Measurements from ENCODE around the gene DIDO1.
"Not testable (repeated sequence)": the region's sequence is repeated elsewhere in the genome, so short reads cannot be mapped to it uniquely, and the experiment has no call there.

The DIDO1 gene

DNA sequence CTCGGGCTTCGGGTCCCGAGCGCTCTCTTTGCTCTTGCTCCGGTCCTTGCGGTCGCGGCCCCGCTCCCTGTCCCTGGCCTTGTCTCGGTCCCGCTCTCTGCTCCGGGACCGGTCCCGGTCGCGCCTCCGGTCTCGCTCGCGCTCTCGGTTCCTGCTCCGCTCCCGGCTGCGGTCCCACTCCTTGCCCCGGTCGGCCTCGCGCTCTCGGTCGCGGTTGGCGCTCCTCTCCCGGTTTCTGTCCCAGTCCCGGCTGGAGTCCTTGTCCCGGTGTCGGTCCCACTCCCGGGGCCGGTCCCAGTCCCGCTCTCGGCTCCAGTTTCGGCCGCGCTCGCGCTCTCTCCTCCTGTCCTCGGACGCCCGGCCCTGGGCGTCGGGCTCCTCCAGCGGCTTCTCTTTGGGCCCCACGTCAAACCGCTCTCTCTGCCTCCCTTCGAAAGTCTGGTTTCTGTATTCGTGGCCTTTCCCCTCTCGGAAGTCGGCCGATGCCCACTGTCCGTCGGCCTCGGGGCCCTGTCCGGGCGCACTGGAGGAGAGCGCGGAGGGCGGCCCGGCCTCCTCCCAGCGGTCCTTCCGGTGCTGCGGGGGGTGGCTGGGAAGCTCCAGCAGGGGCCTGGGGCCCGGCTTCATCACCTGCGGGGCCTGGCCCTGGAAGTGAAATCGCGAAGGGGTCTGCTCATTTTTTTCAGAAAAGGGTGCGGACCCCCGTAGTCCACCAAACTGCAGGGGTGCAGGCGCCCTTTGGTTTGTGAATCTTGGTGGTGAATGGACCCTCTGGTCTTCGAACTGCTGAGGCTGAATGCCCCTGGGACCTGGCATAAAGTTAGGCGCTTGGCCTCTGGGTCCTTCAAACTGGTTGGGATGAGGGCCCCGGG, 46.8 kb downstream of the DIDO1 start:
- DNase-seq (ENCODE audit: low read depth), result no peak

DNA sequence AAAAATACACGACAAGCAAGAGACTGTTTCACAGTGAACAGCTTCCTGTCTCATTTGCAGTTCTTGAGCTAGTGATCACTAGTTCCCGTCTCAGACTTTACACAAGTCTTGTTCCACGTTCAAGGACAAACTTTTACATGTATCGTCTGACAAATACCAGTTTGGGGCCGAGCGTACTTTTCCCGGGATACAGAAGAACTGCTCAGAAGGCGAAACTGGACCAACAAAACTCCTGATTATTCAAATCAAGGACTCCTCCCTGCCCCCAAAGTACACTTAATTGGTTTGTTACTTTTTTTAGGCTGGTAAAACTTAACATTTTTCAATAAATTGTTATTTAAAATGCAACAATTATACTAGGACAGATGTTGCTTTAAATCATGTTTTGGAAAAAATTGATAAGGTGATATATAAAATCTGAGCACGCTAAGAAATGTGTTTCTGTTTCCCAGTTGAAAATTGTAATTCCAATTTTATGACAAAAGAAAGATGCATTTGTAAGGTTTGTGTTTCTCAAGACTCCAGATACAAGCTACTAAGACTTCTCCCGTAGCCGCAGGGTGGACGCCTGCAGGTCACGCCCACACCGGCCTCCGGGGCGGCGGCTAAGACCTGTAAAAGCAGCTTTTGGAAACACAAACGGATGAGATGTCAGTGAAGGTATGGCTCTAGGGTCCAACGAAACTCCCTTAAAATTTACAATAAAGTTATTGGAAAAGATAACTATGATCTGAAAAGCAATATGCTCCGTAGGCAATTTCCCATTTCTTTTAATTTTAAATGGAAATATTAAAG, 47.9 kb downstream of the DIDO1 start:
- DNase-seq (ENCODE audit: low read depth), result no peak

DNA sequence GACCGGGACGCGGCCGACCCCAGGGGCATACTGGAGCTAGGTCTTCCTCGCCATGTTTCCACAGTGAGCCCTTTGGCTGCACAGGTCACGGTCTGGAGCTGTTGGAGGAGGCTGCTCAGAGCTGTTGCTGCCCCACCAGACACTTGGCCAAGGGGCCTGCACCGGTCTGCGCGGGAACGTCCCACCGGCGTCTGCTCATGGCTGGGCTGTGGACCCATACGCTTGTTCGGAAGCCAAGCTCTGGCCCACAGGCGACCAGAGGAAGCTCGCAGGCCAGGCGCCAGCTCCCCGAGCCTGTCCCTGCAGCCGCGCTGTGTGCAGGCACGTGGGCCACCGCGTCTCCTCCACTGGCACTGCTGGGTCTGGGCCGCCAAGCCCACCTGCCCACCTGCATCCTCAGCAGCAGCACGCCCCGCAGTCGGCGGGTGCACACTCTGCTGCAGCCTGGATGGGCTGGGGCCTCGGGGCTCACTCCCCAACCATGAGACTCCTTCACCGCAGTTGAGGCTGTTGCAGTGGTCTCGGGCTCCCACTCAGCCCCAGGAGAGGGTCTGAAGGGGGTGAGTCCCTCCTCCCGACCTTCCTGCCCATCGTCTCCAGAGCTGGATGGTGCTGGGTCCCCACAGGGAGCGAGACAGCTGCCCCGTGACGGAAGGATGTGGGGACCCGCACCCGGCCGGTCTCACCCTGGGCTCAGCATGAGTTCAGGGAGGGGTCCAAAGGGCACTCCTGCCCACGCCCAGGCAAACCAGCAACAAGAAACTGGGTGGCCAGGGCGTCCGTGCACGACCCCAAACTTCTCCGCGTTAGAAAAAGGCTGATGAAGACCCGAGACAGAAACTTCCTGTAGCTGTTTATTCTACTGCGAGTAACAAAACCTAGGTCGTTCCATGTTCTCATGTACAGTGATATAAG, 49.1 kb downstream of the DIDO1 start:
- DNase-seq (ENCODE audit: low read depth), result no peak

DNA sequence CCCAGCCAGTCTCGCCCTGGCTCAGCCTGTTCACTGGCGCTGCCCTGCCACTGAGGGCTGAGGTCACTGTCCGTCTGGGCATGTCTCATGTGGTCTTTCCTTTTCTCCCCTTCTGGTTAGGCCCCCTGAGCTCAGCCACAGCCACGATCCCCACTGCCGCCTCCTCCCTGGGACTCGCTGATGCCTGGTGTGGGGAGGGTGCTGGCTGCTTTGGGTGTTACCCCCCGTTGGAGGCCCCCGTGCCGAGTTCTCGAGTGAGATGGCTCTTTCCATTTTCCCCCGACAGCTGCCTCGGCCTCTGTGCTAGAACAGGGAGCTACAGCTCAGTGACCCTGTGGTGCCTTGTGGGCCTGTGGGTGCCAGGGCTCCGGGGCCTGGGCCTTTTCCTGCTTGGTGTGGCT, 49.8 kb downstream of the DIDO1 start:
- no peak for DNase-seq (ENCODE audit: low read depth)

DNA sequence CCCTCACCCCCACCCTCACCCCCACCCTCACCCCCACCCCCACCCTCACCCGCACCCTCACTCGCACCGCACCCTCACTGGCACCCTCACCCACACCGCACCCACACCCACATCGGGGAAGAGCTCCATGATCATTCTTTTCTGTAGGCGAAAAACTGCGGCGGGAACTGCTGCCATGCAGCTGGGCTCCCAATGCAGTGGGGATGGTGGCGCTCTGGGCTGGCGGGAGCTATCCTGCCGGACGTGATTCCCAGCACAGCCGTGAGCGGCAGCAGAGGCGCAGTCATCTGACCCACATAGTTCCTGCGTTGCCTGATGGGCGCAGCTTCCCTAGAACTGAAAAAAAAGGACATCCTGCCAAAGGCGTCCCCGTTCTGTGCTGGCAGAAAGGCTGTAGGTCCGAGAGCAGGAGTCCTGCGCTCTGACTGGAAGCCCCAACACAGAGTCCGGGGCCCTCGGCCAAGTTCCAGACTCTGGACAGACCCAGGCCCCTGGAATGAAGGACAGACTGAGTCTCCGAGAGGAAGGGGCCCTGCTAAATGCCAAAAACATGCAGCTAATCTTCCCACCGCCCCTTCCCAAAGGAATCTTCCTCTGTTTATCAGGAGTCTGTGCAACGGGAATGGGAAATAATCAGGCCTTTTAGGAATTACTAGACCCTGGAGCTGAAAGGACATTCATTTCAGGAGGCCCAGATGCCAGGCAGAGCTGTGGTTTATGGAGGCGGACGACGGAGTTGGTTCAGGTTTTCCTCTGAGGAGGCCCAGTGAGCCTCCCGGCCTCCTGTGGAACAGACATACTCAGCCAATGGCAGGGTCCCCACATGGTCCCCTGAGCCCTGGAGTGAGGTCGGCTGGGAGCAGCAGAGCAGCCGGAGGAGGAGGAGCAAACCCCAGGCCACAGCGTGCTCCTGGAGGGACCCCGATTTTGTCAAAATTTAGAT, 50.6 kb downstream of the DIDO1 start:
- DNase-seq (ENCODE audit: low read depth), result no peak

DNA sequence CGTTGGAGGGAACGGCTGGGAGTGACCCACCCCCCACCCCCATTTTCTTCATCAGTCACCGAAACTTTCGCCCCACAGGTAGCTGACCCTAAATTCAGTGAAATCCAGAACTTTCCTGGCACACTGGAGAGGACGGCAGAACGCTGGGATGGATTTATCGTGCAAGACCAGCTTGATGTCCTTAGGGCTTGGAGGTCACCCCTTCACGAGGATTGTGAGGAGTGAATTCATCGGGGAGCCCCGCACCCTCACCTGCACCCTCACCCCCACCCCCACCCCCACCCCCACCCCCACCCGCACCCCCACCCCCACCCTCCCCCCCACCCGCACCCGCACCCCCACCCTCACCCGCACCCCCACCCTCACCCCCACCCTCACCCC, 51.4 kb downstream of the DIDO1 start:
- no peak for DNase-seq (ENCODE audit: low read depth)

DNA sequence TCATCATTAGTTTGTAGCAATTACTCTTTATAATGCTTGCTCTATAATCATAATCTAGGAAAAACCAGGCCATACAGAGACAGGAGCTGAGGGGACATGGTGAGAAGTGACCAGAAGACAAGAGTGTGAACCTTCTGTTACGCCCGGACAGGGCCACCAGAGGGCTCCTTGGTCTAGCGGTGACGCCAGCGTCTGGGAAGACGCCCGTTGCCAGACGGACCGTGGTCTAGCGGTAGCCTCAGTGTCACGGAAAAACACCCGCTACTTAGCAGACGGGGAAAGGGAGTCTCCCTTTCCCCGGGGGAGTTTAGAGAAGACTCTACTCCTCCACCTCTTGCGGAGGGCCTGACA, 52.6 kb downstream of the DIDO1 start:
- not testable (repeated sequence) for DNase-seq (ENCODE audit: low read depth)

DNA sequence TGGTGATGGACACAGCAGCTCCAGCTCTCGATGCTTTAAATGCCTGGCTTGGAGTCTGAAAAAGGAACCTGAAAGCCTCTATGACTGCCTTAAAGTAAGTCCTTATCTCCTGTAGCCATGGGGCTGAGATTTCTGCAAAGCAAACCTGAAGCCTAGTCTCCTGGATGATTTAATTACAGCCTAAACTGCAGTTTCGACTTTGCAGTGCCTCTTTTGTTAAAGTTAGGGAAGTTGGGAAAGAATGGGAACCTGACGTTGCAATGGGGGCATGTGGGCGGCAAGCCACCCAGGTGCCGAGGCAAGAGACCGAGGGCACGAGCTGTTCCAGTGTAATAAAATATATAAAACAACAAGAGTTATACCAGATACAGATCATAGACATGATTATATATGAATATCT, 53.0 kb downstream of the DIDO1 start:
- DNase-seq (ENCODE audit: low read depth), result no peak

DNA sequence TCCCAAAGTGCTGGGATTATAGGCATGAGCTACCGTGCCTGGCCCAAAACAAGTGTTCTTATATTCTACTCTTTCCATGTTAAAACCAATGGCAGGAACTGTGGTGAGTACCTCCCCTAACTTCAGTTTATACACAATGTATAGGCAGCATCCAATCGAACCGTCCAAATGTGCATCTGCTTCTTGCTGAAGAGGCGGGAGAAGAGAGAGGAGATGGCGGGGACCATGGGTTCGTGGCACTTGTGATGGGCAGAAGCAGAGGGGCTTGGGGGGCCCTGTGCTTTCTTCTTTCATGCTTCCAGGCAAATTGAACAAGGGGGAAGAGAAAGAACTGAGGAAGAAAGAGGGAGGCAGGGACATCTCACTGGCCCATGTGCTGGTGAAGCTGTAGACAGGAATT, 53.4 kb downstream of the DIDO1 start:
- DNase-seq (ENCODE audit: low read depth), result no peak

DNA sequence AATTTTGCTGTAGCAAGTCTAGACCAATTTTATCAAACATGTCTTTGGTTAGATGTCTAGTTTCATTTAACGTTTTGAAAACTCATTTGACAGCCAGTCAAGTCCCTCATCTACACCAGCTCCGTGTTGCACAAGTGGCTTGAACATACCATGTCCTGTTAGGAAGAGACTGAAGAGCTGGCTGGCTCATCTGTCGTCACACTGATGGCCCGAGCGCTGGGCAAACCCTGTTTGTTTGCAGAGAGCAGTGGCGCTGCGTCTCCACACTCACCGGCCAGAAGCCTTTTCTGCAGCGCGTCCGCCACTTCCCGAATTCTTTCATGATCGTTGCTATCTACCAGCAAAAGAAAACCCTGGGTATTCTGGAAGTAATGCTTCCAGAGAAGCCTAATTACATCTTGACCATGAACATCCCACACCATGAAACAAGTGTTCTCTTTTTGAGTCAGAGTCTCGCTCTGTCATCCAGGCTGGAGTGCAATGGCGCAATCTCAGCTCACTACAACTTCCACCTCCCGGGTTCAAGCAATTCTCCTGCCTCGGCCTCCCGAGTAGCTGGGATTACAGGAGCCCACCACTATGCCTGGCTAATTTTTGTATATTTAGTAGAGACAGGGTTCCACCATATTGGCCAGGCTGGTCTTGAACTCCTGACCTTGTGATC, 54.0 kb downstream of the DIDO1 start:
- no peak for DNase-seq (ENCODE audit: low read depth)

DNA sequence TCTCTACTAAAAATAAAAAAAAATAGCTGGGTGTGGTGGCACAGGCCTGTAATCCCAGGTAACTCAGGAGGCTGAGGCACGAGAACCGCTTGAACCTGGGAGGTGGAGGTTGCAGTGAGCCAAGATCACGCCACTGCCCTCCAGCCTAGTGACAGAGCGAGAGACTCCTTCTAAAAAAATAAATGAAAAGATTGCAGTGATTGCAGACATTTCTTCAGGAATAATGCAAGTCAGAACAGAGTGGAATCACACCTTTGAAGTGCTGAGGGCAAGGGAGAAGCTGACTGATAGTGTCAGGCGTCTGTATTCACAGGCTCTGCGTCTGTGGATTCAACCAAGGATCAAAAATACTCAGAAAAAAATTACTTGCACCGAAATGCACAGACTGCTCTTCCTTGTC, 62.1 kb downstream of the DIDO1 start:
- DNase-seq (ENCODE audit: low read depth), result no peak

DNA sequence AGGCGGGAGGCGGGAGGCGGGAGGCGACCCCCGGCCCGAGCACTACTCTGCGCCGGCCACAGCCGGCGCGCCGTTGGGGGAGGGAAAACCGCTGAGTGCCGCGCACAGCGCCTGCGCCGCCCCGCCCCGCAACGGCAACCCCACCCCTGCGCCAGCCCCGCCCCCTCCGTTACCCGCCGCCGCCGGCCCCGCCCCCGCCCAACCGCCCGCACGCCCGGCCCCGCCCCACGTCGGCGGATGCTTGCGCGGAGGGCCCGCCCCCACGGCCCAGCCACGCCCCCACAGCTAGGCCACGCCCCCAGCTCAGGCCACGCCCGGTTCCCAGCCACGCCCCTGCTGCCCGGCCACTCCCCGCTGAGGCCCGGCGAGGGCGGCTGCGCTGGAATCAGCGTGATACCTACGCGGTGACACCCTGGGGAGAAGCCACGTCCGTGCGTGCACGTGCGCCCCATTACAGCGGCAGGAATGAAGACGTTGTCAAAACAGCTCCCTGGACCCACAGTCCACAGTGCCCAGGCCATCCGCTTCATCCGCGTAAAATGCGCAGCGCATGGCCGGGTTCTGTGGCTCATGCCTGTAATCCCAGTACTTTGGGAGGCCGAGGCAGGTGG, 64.5 kb downstream of the DIDO1 start, which contains the start of gene TCFL5:
Gene TCFL5, minus strand, starts transcription at position 97 of the 611 bp plus-strand sequence. CDS start 152 bp downstream, outside the sequence.
- peak; percentile 91 for DNase-seq (ENCODE audit: low read depth)

DNA sequence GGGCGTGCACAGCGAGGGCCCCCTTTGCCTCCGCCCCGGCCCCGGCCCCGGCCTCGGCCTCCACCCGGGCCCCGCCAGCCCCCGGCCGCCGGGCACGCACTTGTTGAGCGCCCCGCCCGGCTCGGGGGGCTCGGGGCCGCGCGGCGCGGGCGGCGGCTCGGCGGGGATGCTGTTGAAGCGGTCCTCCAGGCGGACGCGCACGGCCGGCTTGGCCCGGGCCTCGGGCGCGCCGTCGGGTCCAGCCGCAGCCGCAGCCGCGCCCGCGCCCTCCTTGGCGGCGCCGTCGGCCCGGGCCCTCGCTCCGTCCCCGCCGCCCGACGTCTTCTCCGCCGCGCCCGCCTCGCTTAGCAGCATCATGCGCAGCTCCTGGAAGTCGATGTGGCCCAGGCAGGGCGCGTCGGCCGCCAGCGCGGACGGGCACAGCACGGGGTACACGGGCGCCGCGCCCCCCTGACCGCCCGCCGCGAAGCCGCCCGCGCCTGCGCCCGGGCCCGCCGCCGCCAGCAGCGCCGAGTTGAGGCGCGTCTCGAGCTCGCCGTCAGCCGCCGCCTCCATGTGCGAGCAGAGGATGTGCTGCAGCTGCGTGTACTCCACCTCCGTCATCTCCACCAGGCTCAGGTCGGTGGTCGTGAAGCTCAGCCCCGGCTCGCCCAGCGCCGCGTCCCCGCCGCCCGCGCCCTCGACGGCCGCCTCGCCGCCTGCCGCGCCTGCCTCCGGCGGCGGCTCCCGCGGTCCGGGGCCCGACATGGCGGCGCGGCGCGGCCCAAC, 65.2 kb downstream of the DIDO1 start:
- DNase-seq (ENCODE audit: low read depth), result peak; percentile 23

DNA sequence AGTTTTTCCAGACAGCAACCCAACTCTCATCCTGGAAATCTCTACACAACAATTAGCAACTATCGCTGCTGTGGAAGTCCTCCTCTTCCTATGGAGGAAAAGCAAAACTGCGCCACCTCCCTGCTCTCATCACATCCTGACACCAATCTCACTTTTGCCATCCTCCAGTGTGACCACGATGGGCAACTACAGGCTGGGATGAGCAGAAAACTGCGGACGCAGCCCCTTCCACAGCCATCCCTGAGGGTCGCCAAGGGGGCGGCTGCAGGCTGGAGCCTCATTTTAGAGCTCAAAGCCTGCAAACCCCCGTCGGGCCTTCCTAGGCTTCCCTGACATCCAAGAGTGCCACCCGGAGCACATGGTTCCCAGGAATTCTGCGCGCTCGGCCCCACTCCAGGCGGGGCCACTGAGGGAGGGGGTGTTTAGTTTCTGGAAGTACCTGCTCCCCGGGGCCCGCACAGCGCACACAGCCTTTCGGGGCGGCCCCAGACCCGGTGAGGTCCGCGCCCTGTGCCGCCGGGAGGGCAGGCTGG, 65.8 kb downstream of the DIDO1 start:
- no peak for DNase-seq (ENCODE audit: low read depth)

DNA sequence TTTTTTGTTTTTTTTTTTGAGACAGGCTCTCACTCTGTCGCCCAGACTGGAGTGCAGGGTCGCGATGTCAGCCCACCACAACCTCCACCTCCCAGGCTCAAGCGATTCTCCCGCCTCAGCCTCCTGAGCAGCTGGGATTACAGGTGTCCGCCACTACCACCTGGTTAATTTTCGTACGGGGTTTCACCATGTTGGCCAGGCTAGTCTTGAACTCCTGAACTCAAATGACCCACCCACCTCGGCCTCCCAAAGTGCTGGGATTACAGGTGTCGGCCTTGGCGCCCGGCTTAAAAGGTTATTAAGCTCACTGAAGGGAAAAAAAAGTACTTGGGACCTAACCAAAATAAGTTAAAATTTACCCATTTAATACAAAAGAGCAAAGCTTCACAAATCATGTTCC, 66.6 kb downstream of the DIDO1 start:
- DNase-seq (ENCODE audit: low read depth), result no peak

DNA sequence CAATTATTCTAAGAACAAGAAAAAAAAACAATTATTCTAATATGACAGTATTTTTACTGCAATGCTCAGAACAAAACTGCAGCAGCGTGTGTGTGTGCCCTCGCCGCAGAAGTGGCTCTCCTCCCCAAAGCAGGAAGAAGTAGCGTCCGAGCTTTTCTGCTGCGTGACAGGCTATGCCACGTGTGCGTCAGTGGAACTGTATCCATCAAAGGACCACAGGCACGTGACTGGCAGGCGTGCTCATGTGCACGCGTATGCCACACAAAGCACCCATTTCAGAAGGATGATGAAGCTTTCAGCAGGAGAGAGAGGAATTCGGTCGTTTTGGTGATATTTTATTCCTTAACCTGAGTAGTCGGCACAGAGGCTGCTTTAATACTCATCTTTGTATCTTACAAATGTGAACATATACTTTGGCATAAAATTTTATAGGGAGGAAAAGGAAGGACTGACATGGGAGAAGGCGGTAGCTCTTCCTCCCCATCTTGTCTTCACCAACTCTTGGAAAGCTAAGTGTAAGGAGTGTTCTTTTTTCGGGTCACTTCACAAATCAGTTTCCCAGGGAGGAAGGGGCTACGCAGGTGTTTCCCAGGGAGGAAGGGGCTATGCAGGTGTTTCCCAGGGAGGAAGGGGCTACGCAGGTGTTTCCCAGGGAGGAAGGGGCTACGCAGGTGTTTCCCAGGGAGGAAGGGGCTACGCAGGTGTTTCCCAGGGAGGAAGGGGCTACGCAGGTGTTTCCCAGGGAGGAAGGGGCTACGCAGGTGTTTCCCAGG, 68.1 kb downstream of the DIDO1 start:
- DNase-seq (ENCODE audit: low read depth), result no peak

DNA sequence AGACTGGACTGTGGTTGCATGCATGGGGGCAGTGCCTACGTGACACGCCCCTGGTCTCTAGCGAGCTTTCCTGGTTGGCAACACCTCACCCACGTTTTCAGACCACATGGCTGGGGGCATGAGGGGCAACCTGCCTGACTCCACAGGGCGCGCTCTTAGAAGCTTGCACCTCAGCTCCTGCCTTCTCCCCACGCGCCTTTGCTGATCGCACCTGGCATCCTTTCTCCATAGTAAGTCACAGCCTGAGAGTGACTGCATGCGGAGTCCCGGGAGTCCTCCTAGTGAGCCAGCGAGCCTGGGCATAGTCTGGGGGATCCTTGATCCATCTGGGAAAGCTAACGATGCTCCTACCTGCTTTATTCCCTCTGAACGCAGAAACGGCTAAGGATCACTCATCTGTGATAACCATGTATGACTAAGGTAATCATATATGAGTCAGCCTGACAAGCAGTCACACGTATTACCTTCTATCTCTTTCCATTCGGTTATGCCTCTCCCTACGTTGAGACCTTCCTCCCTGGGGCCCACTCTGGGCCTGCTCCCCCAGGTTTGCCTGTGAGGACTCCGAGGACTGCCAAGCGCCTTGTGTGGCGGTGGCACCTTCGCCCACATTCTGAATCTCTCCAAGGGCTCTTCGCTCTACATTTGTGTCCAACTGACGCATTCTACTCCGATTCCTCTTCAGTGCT, 69.2 kb downstream of the DIDO1 start:
- no peak for DNase-seq (ENCODE audit: low read depth)

DNA sequence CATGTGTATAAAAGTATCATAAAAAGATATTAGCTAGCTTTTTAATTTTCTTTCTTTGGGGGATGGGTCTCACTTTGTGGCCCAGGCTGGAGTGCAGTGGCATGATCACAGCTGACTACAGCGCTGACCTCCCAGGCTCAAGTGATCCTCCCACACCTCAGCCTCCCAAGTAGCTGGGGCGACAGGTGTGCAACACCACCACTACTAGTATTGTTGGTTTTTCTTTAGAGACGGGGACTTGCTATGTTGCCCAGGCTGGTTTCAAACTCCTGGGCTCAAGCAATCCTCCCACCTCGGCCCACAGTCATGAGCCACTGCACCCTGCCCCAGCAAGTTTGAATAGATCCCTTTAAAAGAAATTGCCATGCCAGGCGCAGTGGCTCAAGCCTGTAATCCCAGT, 71.2 kb downstream of the DIDO1 start:
- no peak for DNase-seq (ENCODE audit: low read depth)
